HG03060 (cell line): Measurements from ENCODE around the gene SMIM11.

Experiments used
- ATAC-seq: cut with Tn5 transposase; IDR thresholded peaks from one replicate; pipeline ENCODE4 v1.9.1; 2021; ENCODE audit warnings: low read depth, moderate number of reproducible peaks; ENCODE audit not compliant: unreplicated experiment

The SMIM11 gene

GRCh38 chr21:34374940-34375618, at the start of gene SMIM11:
TSS of gene SMIM11 (plus strand) at chr21:34375507. CDS start at chr21:34379505, 3,998 bp downstream.
- peak; percentile 55 for ATAC-seq

GRCh38 chr21:34330055-34330454, 45.3 kb upstream of the SMIM11 start:
- ATAC-seq: no peak

GRCh38 chr21:34331726-34332125, 43.6 kb upstream of the SMIM11 start:
- no peak for ATAC-seq

GRCh38 chr21:34332347-34332746, 43.0 kb upstream of the SMIM11 start:
- no peak for ATAC-seq

- ATAC-seq: no peak
Observed at GRCh38 chr21:34333121-34333739, 42.1 kb upstream of the SMIM11 start.

GRCh38 chr21:34335316-34335715, 40.0 kb upstream of the SMIM11 start:
- ATAC-seq: no peak

GRCh38 chr21:34336245-34336644, 39.1 kb upstream of the SMIM11 start:
- no peak for ATAC-seq

- no peak for ATAC-seq
Observed at GRCh38 chr21:34336756-34337391, 38.4 kb upstream of the SMIM11 start.

- ATAC-seq: no peak
Observed at GRCh38 chr21:34337741-34338140, 37.6 kb upstream of the SMIM11 start.

GRCh38 chr21:34338226-34338625, 37.1 kb upstream of the SMIM11 start:
- ATAC-seq: no peak

- ATAC-seq: no peak
Observed at GRCh38 chr21:34340061-34340460, 35.2 kb upstream of the SMIM11 start.

- ATAC-seq: no peak
Observed at GRCh38 chr21:34342476-34342875, 32.8 kb upstream of the SMIM11 start.

GRCh38 chr21:34343347-34343746, 32.0 kb upstream of the SMIM11 start:
- ATAC-seq: no peak

GRCh38 chr21:34343838-34344381, 31.4 kb upstream of the SMIM11 start:
- ATAC-seq: no peak

GRCh38 chr21:34344584-34344983, 30.7 kb upstream of the SMIM11 start:
- ATAC-seq: no peak

- no peak for ATAC-seq
Observed at GRCh38 chr21:34345091-34345871, 30.0 kb upstream of the SMIM11 start.

GRCh38 chr21:34345892-34346291, 29.4 kb upstream of the SMIM11 start:
- no peak for ATAC-seq

GRCh38 chr21:34348890-34349519, 26.3 kb upstream of the SMIM11 start:
- ATAC-seq: no peak

GRCh38 chr21:34351786-34352241, 23.5 kb upstream of the SMIM11 start:
- peak; percentile 66 for ATAC-seq

GRCh38 chr21:34352556-34352955, 22.8 kb upstream of the SMIM11 start:
- no peak for ATAC-seq
